Neural crest cell (in vitro differentiated cells): ENCODE data around the gene SLC31A1. TPM values are rescaled to one million over a fixed set of nuclear protein-coding genes. Genes with fewer than 3 reads are reported as not detected.

Experiments
- DNase-seq: peaks from one replicate; pipeline ENCODE4 v3.0.0; 2021; ENCODE audit warnings: low read depth, mixed read lengths, low spot score
- H3K27ac Mint-ChIP-seq: one replicate; pipeline ENCODE4 v1.8.0; 2021; ENCODE audit warnings: mild to moderate bottlenecking, mixed read lengths; ENCODE audit not compliant: unreplicated experiment
- H3K27me3 Mint-ChIP-seq: 2 replicates; pipeline ENCODE4 v1.8.0; 2021; ENCODE audit warnings: low read depth, mild to moderate bottlenecking, mixed read lengths
- H3K36me3 Mint-ChIP-seq: 2 replicates; pipeline ENCODE4 v1.8.0; 2021; ENCODE audit warnings: low read depth, mild to moderate bottlenecking, mixed read lengths
- H3K4me1 Mint-ChIP-seq: 2 replicates; pipeline ENCODE4 v1.8.0; 2021; ENCODE audit warnings: mixed read lengths
- H3K4me3 Mint-ChIP-seq: one replicate; pipeline ENCODE4 v1.8.0; 2021; ENCODE audit warnings: mild to moderate bottlenecking, mixed read lengths
- H3K9me3 Mint-ChIP-seq: 2 replicates; pipeline ENCODE4 v1.8.0; 2021; ENCODE audit warnings: mixed read lengths
- total RNA-seq: library from RNA; stranded (reverse); gene quantifications from 2 replicates; pipeline ENCODE4 v1.2.1, GENCODE V29; 2021
- TF ChIP-seq, protein P1 (sequence below): fragments of 200-600 bp; sonication (generic); conservative IDR thresholded peaks from 2 replicates; pipeline ENCODE4 v1.5.0; 2021; ENCODE audit warnings: antibody characterized with exemption, mild to moderate bottlenecking

SLC31A1 gene
- total RNA-seq, 1 donor from 2014 or later: 30.0 TPM

DNA sequence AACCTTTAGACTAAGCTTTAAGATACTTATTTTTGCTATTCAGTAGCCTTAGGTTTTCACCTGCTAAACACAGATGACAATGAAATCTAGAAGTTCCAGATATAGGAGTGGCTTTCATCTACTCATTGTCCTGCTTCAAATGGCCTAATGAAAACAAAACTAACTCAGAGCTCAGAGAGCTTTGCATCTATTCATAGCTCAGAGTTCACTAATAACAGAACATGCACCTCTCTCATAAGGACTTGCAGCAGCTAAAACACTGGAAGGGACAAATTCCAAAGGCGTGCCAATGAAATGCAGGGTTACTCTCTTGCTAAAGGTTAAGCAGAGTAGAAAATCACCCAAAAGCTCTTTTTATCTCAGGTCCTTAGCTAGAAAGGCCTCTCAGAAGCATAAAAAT lies 41.5 kb upstream of the SLC31A1 start:
- H3K9me3 Mint-ChIP-seq: no peaks in the 10 kb centered on the region
- no peak overlapping the region for H3K4me3 Mint-ChIP-seq
- H3K36me3 Mint-ChIP-seq: peaks cover 10% of the 10 kb centered on the region
- H3K27ac Mint-ChIP-seq: no peak overlapping the region
- H3K27me3 Mint-ChIP-seq: no peaks in the 10 kb centered on the region
- H3K4me1 Mint-ChIP-seq: no peaks in the 10 kb centered on the region
- no peak for DNase-seq
- TF ChIP-seq, protein P1, sequence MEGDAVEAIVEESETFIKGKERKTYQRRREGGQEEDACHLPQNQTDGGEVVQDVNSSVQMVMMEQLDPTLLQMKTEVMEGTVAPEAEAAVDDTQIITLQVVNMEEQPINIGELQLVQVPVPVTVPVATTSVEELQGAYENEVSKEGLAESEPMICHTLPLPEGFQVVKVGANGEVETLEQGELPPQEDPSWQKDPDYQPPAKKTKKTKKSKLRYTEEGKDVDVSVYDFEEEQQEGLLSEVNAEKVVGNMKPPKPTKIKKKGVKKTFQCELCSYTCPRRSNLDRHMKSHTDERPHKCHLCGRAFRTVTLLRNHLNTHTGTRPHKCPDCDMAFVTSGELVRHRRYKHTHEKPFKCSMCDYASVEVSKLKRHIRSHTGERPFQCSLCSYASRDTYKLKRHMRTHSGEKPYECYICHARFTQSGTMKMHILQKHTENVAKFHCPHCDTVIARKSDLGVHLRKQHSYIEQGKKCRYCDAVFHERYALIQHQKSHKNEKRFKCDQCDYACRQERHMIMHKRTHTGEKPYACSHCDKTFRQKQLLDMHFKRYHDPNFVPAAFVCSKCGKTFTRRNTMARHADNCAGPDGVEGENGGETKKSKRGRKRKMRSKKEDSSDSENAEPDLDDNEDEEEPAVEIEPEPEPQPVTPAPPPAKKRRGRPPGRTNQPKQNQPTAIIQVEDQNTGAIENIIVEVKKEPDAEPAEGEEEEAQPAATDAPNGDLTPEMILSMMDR: no peak

DNA sequence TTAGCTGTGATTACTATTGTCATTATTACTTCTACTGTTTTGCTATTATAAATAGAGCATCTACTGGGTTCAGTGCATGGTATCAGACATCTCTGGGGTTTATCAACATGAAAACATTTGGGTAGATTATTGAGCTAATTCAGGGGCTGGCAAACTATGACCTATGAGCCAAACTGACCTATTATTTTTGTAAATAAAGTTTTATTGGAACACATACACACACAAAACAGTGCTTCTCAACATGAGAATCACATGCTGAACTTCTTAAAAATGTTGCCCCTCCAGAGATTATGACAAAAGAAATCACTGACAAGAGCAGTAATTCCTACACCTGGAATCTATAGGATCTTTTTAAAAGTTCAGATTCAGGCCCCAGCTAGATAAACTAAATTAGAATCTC lies 40.2 kb upstream of the SLC31A1 start:
- no peaks in the 10 kb centered on the region for H3K27me3 Mint-ChIP-seq
- peaks cover 10% of the 10 kb centered on the region for H3K36me3 Mint-ChIP-seq
- H3K4me1 Mint-ChIP-seq: no peaks in the 10 kb centered on the region
- TF ChIP-seq, protein P1: no peak
- no peak overlapping the region for H3K27ac Mint-ChIP-seq
- no peak for DNase-seq
- H3K4me3 Mint-ChIP-seq: no peak overlapping the region
- H3K9me3 Mint-ChIP-seq: no peaks in the 10 kb centered on the region

DNA sequence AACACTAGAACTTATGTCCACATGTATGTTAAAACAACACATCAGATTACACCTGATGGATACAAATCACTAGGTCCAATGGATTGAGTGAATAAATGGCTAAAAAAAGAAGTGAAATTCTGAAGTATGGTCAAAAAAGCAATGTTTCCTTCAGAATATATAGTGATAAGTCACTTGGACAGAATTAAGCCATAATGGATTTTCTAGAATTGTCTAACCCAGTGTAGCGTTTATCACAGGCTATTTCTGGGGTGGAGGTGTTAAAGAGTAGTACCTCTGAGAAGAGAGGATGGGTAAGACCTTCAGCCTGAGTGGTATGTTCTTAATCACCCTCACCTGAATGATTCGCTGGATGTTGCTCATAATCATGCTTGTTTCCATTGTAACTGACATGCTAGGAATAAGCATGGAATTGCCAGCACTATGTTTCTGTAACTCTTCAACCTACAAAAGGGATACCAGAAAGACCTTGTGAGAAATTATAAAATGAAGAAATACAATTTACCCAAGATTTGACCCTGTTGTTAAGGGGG lies 37.3 kb upstream of the SLC31A1 start:
- H3K27ac Mint-ChIP-seq: no peak overlapping the region
- H3K36me3 Mint-ChIP-seq: peaks cover 7% of the 10 kb centered on the region
- no peak overlapping the region for H3K4me3 Mint-ChIP-seq
- DNase-seq: no peak
- TF ChIP-seq, protein P1: no peak
- no peaks in the 10 kb centered on the region for H3K4me1 Mint-ChIP-seq
- no peaks in the 10 kb centered on the region for H3K9me3 Mint-ChIP-seq
- no peaks in the 10 kb centered on the region for H3K27me3 Mint-ChIP-seq

DNA sequence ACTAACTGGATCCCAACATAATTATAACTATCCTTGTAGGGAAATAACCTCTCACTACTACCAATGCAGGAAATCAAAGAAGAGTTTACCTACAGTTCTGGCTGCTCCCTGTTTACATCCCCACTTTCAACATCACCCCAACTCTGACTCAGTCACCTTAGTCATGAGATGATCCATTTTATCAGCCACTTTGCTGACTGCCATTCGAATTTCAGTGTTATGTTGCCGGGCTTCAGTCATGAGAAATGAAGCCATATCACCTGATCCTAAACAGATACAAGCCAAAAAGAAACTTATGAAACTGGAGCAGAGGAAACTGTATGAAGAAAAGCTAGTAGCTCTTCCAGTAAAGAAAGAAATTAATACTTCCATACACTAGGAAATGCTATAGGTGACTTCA lies 36.8 kb upstream of the SLC31A1 start:
- DNase-seq: no peak
- no peaks in the 10 kb centered on the region for H3K9me3 Mint-ChIP-seq
- TF ChIP-seq, protein P1: no peak
- H3K4me3 Mint-ChIP-seq: no peak overlapping the region
- H3K27ac Mint-ChIP-seq: no peak overlapping the region
- H3K27me3 Mint-ChIP-seq: no peaks in the 10 kb centered on the region
- H3K36me3 Mint-ChIP-seq: peaks cover 7% of the 10 kb centered on the region
- no peaks in the 10 kb centered on the region for H3K4me1 Mint-ChIP-seq

DNA sequence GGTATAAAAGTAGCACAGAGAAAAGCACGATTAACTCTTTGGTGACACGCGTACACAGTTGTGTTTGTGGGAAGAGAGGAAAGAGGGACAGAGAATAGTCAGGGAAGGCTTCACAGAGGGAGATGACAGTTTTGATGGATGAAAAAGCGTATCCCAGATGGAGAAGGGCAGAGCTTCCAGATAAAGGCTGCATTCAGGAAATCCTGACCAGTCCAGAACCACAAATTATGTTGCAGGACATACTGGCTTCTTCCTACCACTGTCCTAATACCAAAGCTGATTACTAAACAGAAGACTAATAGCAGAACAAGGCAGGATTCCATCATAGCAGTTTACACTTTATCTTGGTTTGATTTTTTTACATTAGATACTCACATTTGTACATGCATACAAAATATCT lies 36.1 kb upstream of the SLC31A1 start:
- peaks cover 7% of the 10 kb centered on the region for H3K36me3 Mint-ChIP-seq
- H3K27me3 Mint-ChIP-seq: no peaks in the 10 kb centered on the region
- H3K9me3 Mint-ChIP-seq: no peaks in the 10 kb centered on the region
- H3K4me3 Mint-ChIP-seq: no peak overlapping the region
- TF ChIP-seq, protein P1: no peak
- H3K27ac Mint-ChIP-seq: no peak overlapping the region
- no peaks in the 10 kb centered on the region for H3K4me1 Mint-ChIP-seq
- no peak for DNase-seq
